HEK293T (cell line): ENCODE data around the gene ZC3H4.

ENCODE experiments used
- ARNT ChIP-seq: fragments of 450-650 bp; IDR thresholded peaks from 2 replicates; pipeline ENCODE4 v1.6.1; 2017; ENCODE audit warnings: mild to moderate bottlenecking
- BHLHE40 ChIP-seq: fragments of 450-650 bp; IDR thresholded peaks from 2 replicates; pipeline ENCODE4 v1.6.1; 2016; ENCODE audit warnings: mild to moderate bottlenecking, moderate library complexity, borderline replicate concordance
- CTBP1 ChIP-seq: fragments of 450-650 bp; IDR thresholded peaks from 2 replicates; pipeline ENCODE4 v1.6.1; 2016; ENCODE audit warnings: borderline replicate concordance
- ELF4 ChIP-seq: fragments of 450-650 bp; IDR thresholded peaks from 2 replicates; pipeline ENCODE4 v1.6.1; 2017; ENCODE audit warnings: antibody characterized with exemption
- FOXK2 ChIP-seq: fragments of 450-650 bp; IDR thresholded peaks from 2 replicates; pipeline ENCODE4 v1.6.1; 2016; ENCODE audit warnings: mild to moderate bottlenecking
- FOXM1 ChIP-seq: fragments of 450-650 bp; IDR thresholded peaks from 2 replicates; pipeline ENCODE4 v1.6.1; 2017; ENCODE audit warnings: mild to moderate bottlenecking, borderline replicate concordance
- HDGF ChIP-seq: fragments of 450-650 bp; IDR thresholded peaks from 2 replicates; pipeline ENCODE4 v1.6.1; 2017; ENCODE audit warnings: antibody characterized with exemption, borderline replicate concordance
- LEF1 ChIP-seq: fragments of 450-650 bp; IDR thresholded peaks from 2 replicates; pipeline ENCODE4 v1.6.1; 2017; ENCODE audit warnings: mild to moderate bottlenecking, borderline replicate concordance
- PKNOX1 ChIP-seq: fragments of 450-650 bp; IDR thresholded peaks from 2 replicates; pipeline ENCODE4 v1.6.1; 2016
- SP1 ChIP-seq: fragments of 450-650 bp; IDR thresholded peaks from 2 replicates; pipeline ENCODE4 v1.6.1; 2017
- SUZ12 ChIP-seq: fragments of 450-650 bp; IDR thresholded peaks from 2 replicates; pipeline ENCODE4 v1.6.1; 2016; ENCODE audit warnings: mild to moderate bottlenecking
- TARDBP ChIP-seq: fragments of 450-650 bp; IDR thresholded peaks from 2 replicates; pipeline ENCODE4 v1.6.1; 2016
- ZNF384 ChIP-seq: fragments of 450-650 bp; IDR thresholded peaks from 2 replicates; pipeline ENCODE4 v1.6.1; 2016

GRCh38 chr19:47153266-47153665 is 39.7 kb upstream of the ZC3H4 start:
- TF ChIP-seq FOXK2: no peak
- no peak for TF ChIP-seq BHLHE40
- TF ChIP-seq ARNT: no peak
- no peak for TF ChIP-seq PKNOX1
- TF ChIP-seq ZNF384: no peak
- no peak for TF ChIP-seq FOXM1
- no peak for TF ChIP-seq SUZ12
- TF ChIP-seq TARDBP: no peak
- TF ChIP-seq LEF1: no peak
- no peak for TF ChIP-seq HDGF
- TF ChIP-seq ELF4: no peak
- no peak for TF ChIP-seq SP1
- TF ChIP-seq CTBP1: no peak
